Activated CD4-positive, alpha-beta T cell treated with anti-CD3 and anti-CD28 coated beads, Interleukin-2, Interleukin-6, amounts not matched to agents 100 ng/mL and 50 ng/mL, durations not matched to agents 16 hours and 8 hours (primary cell): ENCODE data around the gene PROM2.
"Not testable (repeated sequence)": the region's sequence is repeated elsewhere in the genome, so short reads cannot be mapped to it uniquely, and the experiment has no call there.

Experiments used
- DNase-seq: peaks from one replicate; pipeline ENCODE4 v3.0.0-alpha.2; 2020

PROM2 gene

DNA sequence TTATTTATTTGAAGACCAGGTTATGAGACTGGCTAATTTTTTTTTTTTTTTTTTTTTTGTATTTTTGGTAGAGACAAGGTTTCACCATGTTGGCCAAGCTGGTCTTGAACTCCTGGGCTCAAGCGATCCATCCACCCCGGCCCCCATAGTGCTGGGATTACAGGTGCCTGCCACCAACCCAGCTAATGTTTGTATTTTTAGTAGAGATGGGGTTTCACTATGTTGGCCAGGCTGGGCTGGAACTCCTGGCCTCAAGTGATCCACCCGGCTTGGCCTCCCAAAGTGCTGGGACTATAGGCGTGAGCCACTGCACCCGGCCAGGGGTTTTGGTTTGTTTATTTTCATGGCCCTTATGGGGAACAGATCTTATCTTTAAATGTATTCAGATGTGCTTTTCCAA lies 4.5 kb upstream of the PROM2 start:
- DNase-seq, result not testable (repeated sequence)

GRCh38 chr2:95270541-95271081 lies 3.6 kb upstream of the PROM2 start:
- DNase-seq, result no peak

- DNase-seq, result no peak
These were observed 2.8 kb upstream of the PROM2 start for GRCh38 chr2:95271381-95271971.

DNA sequence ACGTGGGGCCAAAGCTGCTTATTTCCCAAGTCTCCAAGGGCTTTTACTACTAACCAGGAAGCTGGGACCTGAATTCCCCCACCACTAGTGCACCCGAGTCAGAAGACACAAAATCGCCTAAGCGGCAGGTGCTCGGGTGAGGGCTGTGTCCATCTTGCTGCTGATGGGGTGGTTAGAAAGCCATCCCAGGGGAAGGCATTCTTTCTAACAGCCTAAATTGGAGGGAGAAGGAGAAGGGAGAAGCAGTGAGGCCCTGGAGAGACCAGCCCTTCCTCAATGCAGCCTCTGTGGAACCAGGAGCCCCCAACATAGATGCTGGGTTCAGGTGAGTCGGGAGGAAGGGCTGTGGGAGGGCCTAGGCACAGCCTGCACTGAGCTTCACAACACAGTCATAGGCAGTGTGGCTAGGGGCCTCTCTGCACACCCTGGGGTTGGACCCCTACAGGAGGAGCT lies 1.9 kb upstream of the PROM2 start:
- DNase-seq, result no peak

DNA sequence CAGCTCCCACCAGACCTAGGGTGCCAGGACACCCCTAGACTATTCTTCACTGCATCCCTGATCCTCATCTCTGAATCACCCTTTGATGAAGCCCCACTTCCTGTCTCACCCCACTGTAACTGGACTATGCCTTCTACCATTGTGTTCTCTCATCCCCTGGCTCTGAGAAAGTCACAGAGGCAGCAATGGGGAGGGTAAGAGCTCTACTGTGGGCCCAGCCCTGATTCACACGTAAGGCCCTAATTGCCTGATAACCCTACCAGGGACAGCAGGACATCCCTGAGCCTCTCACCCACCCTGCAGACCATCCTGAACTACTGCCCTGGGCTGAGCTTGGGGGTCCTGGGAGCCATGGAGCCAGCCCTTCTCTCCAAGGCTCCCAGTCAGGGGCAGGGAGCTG lies 1.5 kb upstream of the PROM2 start:
- no peak for DNase-seq

DNA sequence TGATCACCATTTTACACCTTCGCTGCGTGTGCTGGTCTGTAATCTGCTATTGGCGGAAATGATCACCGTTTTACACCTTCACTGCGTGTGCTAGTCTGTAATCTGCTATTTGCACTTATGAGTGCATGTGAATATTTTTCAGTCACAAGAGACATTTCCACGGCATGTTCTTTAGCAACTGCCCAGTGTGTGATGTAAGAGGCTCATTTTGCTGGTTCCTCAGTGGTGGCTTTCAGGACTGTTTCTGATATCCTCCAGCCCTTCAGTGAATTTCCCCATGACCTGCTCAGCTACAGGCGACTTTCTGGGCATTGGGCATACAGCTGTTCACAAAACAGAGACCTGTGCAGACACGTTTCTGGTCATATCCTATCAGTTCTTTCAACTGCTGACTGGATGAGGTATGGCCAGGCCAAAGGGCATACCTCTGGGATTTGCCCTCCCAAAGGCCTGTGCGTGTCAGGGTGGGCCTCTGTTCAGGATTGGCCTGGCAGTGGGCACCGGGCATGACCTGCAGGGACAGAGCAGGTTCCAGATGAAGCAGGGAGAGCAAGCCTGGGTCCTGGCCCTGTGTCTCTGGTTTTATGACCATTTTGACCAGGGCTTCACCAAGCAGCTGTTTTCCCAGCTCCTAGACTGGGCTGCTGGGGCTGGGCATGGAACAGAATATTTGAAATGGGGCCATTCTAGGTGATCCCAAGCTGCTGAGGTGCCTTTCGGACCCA lies 521 bp upstream of the PROM2 start:
- DNase-seq, result no peak

DNA sequence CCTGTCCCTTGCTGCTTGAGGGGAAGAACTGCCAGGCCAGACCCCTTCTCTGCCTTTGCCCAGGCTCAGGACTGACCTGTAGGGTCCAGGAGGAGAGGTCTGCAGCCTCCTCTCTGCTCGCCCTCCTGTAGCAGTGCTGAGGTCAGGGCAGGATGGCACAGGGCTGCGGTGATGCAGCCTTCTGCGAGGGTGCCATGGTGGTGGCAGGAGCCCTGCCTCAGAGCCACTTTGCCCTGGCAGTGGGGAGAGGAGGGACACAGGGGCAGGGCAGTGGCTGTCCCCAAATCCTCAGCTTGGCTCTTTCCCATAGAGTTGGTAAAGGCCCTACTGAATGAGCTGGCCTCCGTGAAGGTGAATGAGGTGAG lies 884 bp downstream of the PROM2 start:
- DNase-seq, result no peak

GRCh38 chr2:95275601-95276243 lies 1.5 kb downstream of the PROM2 start:
- no peak for DNase-seq

- no peak for DNase-seq
These were observed 2.1 kb downstream of the PROM2 start for GRCh38 chr2:95276244-95276887.

GRCh38 chr2:95276888-95277245 lies 2.6 kb downstream of the PROM2 start:
- no peak for DNase-seq

GRCh38 chr2:95277246-95277906 lies 3.1 kb downstream of the PROM2 start:
- no peak for DNase-seq

GRCh38 chr2:95278051-95278471 lies 3.8 kb downstream of the PROM2 start:
- DNase-seq, result no peak

- DNase-seq, result no peak
These were observed 4.5 kb downstream of the PROM2 start for GRCh38 chr2:95278637-95279225.

- no peak for DNase-seq
These were observed 5.3 kb downstream of the PROM2 start for GRCh38 chr2:95279435-95280035.

DNA sequence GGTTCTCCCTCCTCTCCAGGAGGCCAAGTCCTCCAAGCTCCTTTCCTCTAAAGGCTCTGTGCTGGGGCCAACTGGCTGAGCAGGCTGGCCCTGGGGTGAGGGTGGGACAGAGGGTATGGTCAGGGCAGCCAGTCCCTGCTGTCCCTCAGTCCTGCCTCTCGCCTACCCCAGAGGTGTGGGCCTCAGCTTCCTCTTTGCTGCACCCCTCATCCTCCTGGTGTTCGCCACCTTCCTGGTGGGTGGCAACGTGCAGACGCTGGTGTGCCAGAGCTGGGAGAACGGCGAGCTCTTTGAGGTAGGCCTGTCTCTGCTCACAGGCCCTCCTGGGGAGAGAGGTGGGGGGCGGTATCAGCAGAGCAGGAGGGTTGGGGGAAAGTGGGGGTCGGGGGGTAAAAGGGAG lies 6.8 kb downstream of the PROM2 start:
- no peak for DNase-seq

GRCh38 chr2:95281786-95282185 lies 7.5 kb downstream of the PROM2 start:
- no peak for DNase-seq

DNA sequence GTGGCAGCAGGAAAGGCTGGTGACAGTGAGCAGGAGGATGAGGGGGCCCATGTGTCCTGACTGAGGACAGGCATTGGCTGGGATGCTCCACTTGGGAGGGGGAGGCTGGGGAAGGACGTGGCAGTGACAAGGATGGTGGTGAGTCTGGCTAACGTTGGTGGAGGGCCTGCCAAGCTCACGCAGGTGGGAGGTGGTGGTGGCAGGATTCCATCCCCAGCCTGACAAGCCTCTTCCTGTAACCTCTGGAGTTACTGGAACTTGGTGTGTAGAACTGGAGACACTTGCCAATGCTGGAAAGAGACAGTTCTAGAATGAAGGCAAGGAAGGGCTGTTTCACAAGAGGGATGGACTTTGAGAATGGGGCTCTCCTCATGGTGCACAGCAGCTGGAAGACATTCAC lies 8.2 kb downstream of the PROM2 start:
- DNase-seq, result no peak

DNA sequence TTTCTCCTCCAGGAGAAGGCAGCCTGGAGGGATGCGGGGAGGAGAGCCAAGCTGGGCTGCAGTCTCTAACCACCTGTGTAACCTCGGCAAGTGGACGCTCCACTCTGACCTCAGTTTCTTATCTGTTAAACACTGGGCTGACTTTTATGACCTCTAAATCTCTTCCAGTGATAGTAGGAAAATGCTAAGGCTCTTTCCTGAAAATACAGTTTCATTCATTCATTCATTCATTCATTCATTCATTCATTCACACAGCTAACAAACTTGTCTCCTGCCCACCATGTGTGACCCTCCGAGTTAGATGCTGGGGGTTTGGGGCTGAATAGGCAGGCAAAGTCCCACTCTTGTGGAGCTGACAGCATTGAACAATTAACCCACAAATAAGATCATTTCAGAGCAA lies 9.3 kb downstream of the PROM2 start:
- DNase-seq, result no peak

DNA sequence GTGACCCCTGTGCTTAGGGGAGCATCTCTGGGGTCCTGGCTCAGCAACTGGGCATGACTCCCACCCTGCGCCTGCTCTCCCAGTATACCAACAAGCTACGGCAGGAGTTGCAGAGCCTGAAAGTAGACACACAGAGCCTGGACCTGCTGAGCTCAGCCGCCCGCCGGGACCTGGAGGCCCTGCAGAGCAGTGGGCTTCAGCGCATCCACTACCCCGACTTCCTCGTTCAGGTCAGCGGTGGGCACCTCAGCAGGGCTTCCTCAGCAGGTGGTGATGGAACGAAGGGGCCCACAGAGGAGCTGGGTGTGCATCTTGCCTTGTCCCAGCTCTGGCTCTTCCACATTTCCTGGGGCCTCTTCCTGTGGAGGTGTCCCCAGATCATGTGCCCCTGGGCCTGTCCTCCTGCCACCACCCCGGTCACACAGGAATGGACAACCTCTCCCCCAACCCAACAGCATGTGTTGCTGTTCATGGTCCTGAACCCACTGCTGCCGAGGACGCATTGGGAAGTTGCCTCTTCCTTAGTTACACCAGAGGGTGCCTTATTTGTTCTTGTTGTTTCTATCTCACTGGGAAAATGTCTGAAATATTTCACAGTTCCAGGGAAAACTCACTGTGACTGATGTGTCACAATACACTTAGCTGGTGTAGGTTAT lies 10.8 kb downstream of the PROM2 start:
- no peak for DNase-seq

DNA sequence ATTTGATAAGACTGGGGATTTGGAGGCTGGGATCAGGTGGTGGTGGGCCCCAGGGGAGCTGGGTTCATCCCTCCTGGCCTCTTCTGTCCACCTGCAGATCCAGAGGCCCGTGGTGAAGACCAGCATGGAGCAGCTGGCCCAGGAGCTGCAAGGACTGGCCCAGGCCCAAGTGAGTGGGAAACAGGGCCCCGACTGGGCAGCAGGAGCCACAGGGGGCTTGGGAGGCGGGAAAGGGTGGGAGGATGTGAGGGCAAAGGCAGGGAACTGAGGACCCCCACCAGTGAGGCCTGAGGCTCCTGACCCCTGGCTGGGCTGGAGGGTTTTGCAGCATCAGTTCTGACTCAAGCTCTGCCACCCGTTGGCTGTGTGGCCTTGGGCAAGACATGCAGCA lies 11.3 kb downstream of the PROM2 start:
- DNase-seq, result no peak

DNA sequence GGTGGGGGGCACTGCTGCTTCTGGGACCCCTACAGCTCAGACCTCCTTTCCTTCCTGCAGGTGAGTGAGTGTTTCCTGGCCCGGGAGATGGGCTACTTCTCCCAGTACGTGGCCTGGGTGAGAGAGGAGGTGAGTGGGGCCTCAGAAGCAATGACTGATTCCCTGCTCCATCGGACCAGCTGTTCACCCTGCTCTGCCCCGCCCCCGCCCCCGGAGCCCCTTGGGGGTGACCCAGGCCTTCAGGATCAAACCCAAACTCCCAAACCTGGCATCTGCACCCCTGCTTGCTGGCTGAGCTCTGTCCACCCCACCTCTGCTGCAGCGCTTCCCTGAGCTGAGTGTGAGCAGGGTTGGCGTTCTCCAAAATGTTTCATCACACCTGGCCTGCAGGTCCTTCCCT lies 13.1 kb downstream of the PROM2 start:
- DNase-seq, result no peak

- DNase-seq, result no peak
These were observed 13.6 kb downstream of the PROM2 start for GRCh38 chr2:95287806-95288205.
